Epithelial cell of esophagus (primary cell): ENCODE data around the gene NODAL.
A peak's percentile ranks its signal among the peaks of the same experiment; 100 is the strongest.

Experiments used
- DNase-seq: peaks from one replicate; pipeline ENCODE4 v3.0.0; 2010; ENCODE audit warnings: low read depth
- H3K4me3 ChIP-seq: 2 replicates; pipeline ENCODE4 v1.5.1; 2011; ENCODE audit warnings: mild to moderate bottlenecking, low read length, control low read depth
- CTCF ChIP-seq: IDR thresholded peaks from 2 replicates; pipeline ENCODE4 v1.5.1; 2011; ENCODE audit warnings: low read depth, mild to moderate bottlenecking, low read length, control low read depth, inconsistent platforms; ENCODE audit not compliant: insufficient read depth; ENCODE audit errors: missing control alignments

Gene NODAL

GRCh38 chr10:70480239-70480861 is 38.9 kb upstream of the NODAL start:
- DNase-seq = no peak
- no peak overlapping the region for H3K4me3 ChIP-seq
- no peak for TF ChIP-seq CTCF

- H3K4me3 ChIP-seq = no peak overlapping the region
- no peak for DNase-seq
These were observed 38.3 kb upstream of the NODAL start for GRCh38 chr10:70479626-70480238.

GRCh38 chr10:70479165-70479581 is 37.7 kb upstream of the NODAL start:
- H3K4me3 ChIP-seq = no peak overlapping the region
- no peak for DNase-seq
- no peak for TF ChIP-seq CTCF

More at GRCh38 chr10:70479626-70480238, 38.3 kb upstream of the NODAL start:
- TF ChIP-seq CTCF = no peak

GRCh38 chr10:70478191-70479164 is 37.0 kb upstream of the NODAL start, which contains the start of gene PALD1:
Gene PALD1 (plus strand): TSS chr10:70478767. CDS start chr10:70525952, 47,185 bp downstream.
- no peak for TF ChIP-seq CTCF
- H3K4me3 ChIP-seq = peak within 1 kb of the TSS; percentile 10
- DNase-seq = no peak

GRCh38 chr10:70477661-70478162 is 36.2 kb upstream of the NODAL start:
- H3K4me3 ChIP-seq = no peak overlapping the region
- no peak for TF ChIP-seq CTCF
- DNase-seq = peak; percentile 83

GRCh38 chr10:70476249-70477035 is 35.0 kb upstream of the NODAL start:
- no peak for TF ChIP-seq CTCF
- DNase-seq = no peak
- no peak overlapping the region for H3K4me3 ChIP-seq
